Measurements from ENCODE around the gene PRDM2. TPM values are rescaled to one million over a fixed set of nuclear protein-coding genes. Genes with fewer than 3 reads are reported as not detected.

Gene PRDM2
- total RNA-seq, 4 donors from 2014 or later = 32.6 to 48.1 (median 38.0) TPM

DNA sequence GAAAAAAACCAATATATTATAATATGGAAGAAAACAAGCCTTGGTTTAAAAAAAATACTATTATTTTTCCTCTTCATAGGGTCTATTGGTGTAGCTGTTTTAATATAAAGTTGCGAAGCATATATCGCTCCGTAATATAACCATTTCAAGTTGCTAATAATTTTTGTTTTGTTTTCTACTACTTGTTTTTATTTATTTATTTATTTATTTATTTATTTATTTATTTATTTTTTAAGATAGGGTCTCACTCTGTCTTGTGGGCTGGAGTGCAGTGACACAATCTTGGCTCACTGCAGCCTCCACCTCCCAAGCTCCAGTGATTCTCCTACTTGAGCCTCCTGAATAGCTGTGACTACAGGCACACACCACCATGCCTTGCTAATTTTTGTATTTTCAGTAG is 46.4 kb downstream of the PRDM2 start:
- TF ChIP-seq, protein P1, sequence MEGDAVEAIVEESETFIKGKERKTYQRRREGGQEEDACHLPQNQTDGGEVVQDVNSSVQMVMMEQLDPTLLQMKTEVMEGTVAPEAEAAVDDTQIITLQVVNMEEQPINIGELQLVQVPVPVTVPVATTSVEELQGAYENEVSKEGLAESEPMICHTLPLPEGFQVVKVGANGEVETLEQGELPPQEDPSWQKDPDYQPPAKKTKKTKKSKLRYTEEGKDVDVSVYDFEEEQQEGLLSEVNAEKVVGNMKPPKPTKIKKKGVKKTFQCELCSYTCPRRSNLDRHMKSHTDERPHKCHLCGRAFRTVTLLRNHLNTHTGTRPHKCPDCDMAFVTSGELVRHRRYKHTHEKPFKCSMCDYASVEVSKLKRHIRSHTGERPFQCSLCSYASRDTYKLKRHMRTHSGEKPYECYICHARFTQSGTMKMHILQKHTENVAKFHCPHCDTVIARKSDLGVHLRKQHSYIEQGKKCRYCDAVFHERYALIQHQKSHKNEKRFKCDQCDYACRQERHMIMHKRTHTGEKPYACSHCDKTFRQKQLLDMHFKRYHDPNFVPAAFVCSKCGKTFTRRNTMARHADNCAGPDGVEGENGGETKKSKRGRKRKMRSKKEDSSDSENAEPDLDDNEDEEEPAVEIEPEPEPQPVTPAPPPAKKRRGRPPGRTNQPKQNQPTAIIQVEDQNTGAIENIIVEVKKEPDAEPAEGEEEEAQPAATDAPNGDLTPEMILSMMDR (IDR thresholded peaks at IDR 0.05; ENCODE audit: low read depth) = no peak

DNA sequence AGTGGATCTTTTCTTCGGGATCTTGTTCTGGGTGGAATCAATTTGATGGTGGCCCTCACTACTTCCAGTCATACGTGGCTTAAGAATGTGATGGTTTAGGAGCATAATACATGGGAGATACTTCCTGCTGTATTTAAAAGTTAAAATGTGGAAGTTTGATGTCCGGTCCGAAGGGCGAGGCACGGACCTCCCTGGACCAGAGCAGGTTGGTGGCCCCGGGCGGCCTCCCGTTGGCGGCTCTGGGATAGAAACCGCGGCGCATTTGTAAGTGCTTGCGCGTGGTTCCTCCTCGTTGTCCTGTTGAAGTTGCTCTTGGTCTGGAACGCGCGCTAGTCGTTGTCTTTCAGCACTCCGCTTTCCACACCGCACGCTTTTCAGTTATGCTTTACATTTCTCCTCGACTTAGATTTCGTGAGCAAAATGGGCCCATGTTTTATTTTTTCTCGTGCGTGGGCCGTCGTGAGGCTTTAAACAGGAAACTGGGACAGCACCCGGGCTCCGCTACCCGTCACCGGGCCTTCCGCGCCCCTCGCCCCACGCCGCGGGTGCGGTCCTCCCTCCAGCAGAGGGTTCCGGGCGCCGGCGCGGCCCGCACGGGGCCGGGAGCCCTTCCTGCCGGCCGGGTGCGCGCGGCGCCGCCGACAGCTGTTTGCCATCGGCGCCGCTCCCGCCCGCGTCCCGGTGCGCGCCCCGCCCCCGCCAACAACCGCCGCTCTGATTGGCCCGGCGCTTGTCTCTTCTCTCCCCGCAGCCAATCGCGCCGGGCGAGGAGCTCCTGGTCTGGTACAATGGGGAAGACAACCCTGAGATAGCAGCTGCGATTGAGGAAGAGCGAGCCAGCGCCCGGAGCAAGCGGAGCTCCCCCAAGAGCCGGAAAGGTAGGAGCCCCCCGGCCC is 48.9 kb downstream of the PRDM2 start:
- TF ChIP-seq, protein P1 (IDR thresholded peaks at IDR 0.05; ENCODE audit: low read depth) = no peak

DNA sequence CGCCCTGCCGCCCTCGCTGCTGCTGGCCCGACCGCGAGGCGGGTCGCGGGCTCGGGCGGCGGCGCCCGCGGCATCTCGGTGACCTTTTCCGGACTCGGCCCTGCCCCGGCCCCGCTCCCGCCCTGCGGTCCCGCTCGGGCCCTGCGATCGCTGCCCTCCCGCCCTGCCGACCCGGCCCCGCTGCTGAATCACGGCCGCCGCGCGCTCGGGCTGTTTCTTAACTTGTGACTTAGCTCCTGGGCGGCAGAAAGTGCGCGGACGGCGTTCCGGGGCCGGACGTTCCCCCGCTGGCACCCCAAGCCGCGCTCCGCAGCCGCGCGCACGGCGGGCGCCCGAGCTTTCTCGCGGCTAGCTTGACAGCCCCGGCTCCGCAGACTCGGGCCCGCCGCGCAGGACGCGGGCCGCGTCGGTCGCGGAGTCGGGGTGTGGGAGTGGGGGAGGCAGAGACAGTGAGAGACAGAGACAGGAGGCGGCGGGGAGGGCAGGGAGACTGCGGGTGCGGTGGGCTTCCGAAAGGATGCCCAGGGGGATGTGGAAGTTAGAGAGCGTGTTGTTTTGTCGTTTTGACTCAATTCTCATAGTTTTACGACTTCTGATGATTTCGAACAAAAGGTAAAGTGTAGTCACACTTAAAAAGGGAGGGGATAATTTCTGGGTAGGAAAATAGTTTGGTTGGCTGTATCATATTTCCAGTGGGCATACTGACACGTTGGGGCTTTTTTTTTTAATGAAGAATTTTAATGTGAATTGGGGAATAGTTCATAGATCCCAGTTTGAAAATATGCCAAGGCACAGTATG is 49.8 kb downstream of the PRDM2 start:
- TF ChIP-seq, protein P1 (IDR thresholded peaks at IDR 0.05; ENCODE audit: low read depth) = no peak

DNA sequence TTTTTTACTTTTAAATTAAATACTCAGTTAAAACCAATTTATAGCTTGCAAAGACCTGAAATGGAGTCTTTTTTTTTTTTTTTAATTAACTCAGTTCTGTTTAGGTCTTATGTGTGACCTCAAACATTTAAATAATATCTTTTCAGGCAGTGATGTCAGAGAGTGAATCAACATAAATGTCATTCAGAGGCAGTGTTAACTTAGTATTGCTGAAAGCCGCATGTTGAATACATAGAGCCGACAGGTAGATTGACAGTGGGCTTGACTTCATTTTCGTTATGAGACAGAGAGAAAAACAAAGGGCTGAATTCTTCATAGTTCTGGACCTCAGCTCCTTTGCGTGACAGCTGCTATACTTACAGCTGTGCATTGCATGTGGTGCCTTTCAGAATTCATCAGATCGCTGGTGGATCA is 51.5 kb downstream of the PRDM2 start:
- TF ChIP-seq, protein P1 (IDR thresholded peaks at IDR 0.05; ENCODE audit: low read depth) = no peak

DNA sequence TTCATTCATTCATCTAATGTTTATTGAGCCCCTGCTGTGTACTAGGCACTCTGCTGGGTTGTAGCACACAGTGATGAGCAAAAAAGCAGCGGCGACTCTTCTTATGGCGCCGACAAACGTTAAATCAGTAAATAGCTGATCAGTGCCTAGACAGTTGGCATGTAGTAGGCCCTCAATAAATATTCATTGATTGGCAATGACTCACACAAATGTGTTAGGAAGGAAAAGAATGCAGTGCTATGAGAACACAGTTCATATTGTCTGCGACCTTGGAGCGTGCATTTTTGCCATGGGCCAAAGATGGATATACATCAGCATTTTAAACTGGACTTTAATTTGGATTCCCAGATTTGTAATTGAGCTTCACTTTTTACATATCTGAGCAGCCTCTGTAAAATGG is 52.0 kb downstream of the PRDM2 start:
- TF ChIP-seq, protein P1 (IDR thresholded peaks at IDR 0.05; ENCODE audit: low read depth) = no peak

DNA sequence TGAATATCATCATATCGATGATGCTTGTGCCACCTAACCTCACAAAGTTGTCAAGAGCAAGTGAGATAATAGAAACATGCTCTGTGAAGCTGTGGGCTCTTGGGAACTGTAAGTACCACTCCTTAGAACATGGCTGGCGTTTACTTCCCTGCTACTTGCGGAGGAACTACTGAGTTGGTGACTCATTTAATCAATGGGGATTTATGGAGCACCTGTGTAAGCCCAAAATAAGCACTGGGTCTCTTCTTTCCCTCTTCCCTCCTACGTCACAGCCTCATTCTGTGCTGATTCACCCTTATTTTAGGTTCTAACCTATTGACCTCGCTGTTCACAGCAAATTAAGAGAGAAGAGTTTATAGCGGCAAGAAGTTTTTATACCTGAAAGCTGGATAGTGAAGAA is 52.9 kb downstream of the PRDM2 start:
- TF ChIP-seq, protein P1 (IDR thresholded peaks at IDR 0.05; ENCODE audit: low read depth) = no peak
